Measurements from ENCODE around the gene FMN2.

GRCh38 chr1:240254006-240254405 lies 162.3 kb downstream of the FMN2 start:
- no peak for TF ChIP-seq CTCF (IDR thresholded peaks at IDR 0.05)
- no peak for TF ChIP-seq POLR2A (IDR thresholded peaks at IDR 0.05)
- TF ChIP-seq POLR2AphosphoS5 (IDR thresholded peaks at IDR 0.05) = no peak
- TF ChIP-seq EP300 (IDR thresholded peaks at IDR 0.05) = no peak
